ENCODE data around the gene ZNF541. TPM values are rescaled to one million over a fixed set of nuclear protein-coding genes. Genes with fewer than 3 reads are reported as not detected.
"Not testable (repeated sequence)": the region's sequence is repeated elsewhere in the genome, so short reads cannot be mapped to it uniquely, and the experiment has no call there.

Gene ZNF541
- total RNA-seq, 4 donors from 2014 or later = 0.17 to 0.23 (median 0.19) TPM; not detected in 1

DNA sequence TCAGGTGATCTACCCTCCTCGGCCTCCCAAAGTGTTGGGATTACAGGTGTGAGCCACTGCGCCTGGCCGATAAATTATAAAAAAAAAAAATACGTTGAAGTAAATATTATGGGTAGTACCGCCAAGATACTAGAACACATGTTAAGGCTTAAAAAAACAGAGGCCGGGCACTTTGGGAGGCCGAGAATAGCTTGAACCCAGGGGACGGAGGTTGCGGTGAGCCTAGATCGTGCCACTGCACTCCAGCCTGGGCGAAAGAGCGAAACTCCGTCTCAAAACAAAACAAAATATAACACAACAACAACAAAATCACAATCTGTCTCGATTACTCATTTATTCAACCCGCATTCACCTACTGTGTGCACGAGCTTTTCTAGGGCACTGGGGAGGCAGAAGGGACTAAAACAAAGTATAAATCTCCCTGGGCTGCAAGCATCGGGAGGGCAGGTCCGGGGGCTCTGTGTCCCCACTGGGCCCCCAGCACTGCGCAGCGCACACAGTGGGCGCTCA lies 34.7 kb upstream of the ZNF541 start:
- Histone ChIP-seq H3K9me3 (no peaks in the 10 kb centered on the region), H3K27me3 (no peaks in the 10 kb centered on the region), H3K27ac (replicated peaks in 1 of 4) (peak overlapping the region; percentile 97 to 100 (median 99)), H3K4me1 (peaks cover 28 to 42% (median 37%) of the 10 kb centered on the region in 4 donors), H3K36me3 (no peaks in the 10 kb centered on the region), H3K4me3 (peak overlapping the region; percentile 83 to 100 (median 92))
- 34% methylated on average over 20 of the region's 21 CpGs for WGBS
- DNase-seq (ENCODE audit: extremely low spot score) = no peak
- TF ChIP-seq POLR2A (IDR thresholded peaks at IDR 0.05; ENCODE audit: low read depth) = no peak
- TF ChIP-seq, protein P1, sequence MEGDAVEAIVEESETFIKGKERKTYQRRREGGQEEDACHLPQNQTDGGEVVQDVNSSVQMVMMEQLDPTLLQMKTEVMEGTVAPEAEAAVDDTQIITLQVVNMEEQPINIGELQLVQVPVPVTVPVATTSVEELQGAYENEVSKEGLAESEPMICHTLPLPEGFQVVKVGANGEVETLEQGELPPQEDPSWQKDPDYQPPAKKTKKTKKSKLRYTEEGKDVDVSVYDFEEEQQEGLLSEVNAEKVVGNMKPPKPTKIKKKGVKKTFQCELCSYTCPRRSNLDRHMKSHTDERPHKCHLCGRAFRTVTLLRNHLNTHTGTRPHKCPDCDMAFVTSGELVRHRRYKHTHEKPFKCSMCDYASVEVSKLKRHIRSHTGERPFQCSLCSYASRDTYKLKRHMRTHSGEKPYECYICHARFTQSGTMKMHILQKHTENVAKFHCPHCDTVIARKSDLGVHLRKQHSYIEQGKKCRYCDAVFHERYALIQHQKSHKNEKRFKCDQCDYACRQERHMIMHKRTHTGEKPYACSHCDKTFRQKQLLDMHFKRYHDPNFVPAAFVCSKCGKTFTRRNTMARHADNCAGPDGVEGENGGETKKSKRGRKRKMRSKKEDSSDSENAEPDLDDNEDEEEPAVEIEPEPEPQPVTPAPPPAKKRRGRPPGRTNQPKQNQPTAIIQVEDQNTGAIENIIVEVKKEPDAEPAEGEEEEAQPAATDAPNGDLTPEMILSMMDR (IDR thresholded peaks at IDR 0.05) = no peak
- no peak for TF ChIP-seq POLR2AphosphoS5 (IDR thresholded peaks at IDR 0.05)
- no peak for TF ChIP-seq EP300 (IDR thresholded peaks at IDR 0.05)
- intact Hi-C loops (cut with DNase I) = loop anchor here (2.0 to 5.0 kb wide), 2 partner anchors 89 to 90 kb away; partner anchors contain the start of gene NAPA

DNA sequence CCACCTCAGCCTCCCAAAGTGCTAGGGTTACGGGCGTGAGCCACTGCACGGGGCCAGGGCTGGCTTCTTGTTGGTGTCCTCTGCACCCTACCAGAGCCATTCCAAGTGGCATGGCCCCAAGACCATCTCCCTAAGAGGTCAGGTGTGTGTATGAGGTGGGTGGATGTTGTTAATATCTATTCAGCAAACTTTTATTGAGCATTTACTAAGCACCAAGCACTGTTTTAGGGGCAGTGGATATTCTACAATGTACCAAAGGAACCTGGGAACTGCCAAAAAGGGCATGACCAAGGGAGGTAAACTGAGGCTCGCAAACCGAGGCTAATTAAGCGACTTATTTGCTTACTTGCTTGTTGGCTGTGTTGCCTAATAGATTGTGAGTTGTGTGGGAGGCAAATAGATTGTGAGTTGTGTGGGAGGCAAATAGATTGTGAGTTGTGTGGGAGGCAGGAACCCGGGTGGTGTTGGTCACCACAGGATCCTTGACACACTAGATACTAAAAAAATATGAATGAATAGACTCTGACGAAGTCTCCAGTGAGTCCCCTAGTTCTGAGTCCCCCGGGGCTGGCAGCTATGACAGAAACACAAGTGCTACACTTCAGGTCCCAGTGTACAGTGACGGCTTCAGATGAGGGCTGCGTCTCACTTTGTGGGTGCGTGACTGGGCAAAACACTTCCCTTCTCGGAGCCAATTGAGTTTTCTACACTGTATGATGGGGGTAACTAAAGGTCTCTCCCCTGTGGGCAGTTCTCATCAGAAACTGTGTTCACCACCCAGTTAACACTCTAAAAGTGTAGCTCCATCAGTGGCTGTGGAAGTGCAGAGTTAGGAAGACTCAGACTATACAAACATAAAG lies 31.0 kb upstream of the ZNF541 start:
- DNase-seq (ENCODE audit: extremely low spot score) = no peak
- Histone ChIP-seq H3K9me3 (no peaks in the 10 kb centered on the region), H3K27me3 (no peaks in the 10 kb centered on the region), H3K36me3 (no peaks in the 10 kb centered on the region), H3K4me3 (no peak overlapping the region), H3K4me1 (peaks cover 17 to 33% (median 29%) of the 10 kb centered on the region in 4 donors), H3K27ac (replicated peaks in 1 of 4) (no peak overlapping the region)
- no peak for TF ChIP-seq POLR2A (IDR thresholded peaks at IDR 0.05; ENCODE audit: low read depth)
- 73% methylated on average over 10 of the region's 13 CpGs for WGBS
- intact Hi-C loops (cut with DNase I) = no loop called here

DNA sequence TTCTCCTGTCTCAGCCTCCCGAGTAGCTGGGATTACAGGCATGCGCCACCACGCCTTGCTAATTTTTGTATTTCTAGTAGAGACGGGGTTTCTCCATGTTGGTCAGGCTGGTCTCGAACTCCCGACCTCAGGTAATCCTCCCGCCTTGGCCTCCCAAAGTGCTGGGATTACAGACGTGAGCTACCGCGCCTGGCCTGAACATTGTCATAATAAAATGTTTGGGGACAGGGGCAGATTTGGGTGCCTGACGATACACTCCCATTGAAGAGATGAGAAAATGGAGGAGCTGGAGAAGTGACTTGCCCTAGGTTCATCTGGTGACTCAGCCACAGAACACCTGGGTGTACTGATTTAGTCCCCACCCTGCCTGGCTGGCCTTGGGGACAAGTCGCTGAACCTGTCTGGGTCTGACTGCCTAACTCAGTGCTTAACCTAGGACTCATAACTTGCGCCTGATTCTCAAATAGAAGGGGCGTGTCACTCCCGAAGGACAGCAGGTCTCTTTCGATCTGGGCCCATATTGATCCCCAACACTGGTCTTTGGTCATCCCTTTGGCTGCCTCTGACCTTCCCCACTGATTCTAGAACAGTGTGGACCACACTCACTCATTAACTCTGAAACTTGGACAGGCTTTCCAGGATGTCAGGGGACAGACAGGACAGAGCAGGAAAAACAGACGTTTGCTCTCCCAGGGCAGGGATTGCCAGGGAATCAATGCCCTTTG lies 28.4 kb upstream of the ZNF541 start:
- Histone ChIP-seq H3K4me3 (peak overlapping the region; percentile 57 to 71 (median 61)), H3K27me3 (no peaks in the 10 kb centered on the region), H3K27ac (replicated peaks in 1 of 4) (peak overlapping the region; percentile 87 to 91 (median 88)), H3K36me3 (no peaks in the 10 kb centered on the region), H3K4me1 (peaks cover 17 to 29% (median 27%) of the 10 kb centered on the region in 4 donors), H3K9me3 (no peaks in the 10 kb centered on the region)
- intact Hi-C loops (cut with DNase I) = no loop called here
- DNase-seq (ENCODE audit: extremely low spot score) = no peak
- no peak for TF ChIP-seq EP300 (IDR thresholded peaks at IDR 0.05)
- no peak for TF ChIP-seq POLR2AphosphoS5 (IDR thresholded peaks at IDR 0.05)
- no peak for TF ChIP-seq POLR2A (IDR thresholded peaks at IDR 0.05; ENCODE audit: low read depth)
- TF ChIP-seq, protein P1 (IDR thresholded peaks at IDR 0.05) = no peak
- WGBS = 70% methylated on average over 17 of the region's 17 CpGs

DNA sequence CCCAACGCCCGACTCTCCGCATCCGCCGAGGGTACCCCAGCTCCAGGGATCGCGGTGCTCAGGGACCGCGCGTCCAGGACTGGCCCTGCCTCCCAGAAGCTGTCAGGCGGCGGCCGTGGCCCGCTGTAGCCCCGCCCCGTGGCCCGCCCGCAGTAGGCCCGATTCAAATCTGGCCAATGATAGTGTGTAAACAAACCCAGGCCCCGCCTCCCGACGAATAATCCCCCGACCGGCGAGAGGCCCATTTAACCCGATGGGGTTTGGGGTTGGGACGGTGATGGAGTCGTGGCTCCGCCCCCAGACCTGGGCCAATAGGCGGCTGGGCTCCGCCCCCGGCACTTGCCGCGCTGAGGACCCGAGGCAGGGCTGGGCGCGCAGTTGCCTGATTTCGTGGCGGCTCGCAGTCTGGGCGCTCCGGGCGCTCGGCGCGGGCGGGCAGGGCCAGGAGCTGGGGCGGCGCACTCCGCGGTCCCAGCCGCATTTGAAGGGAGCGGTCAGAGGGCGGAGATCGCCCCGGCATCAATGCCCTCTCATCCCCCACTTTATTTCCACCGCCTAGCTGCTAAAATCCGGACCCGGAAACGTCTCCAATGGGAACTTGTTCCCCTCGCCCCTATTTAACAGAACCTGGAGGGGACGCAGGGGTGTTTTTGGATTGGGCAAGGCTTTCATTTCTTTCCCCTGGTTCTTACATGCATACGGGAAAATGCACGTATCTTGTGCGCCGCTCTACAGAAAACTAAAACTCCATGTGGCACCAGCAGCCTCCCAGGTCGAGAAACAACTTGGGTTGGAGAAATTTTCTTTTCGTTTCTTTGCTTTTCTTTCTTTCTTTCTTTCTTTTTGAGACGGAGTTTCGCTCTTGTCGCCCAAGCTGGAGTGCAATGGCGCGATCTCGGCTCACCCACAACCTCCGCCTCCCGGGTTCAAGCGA lies 27.6 kb upstream of the ZNF541 start:
- DNase-seq (ENCODE audit: extremely low spot score) = peak; percentile 100
- H3K27me3 ChIP-seq = no peaks in the 10 kb centered on the region
- 8% methylated on average over 33 of the region's 77 CpGs for WGBS
- H3K9me3 ChIP-seq = no peaks in the 10 kb centered on the region
- H3K27ac ChIP-seq (replicated peaks in 1 of 4) = peak overlapping the region; percentile 87 to 91 (median 88)
- intact Hi-C loops (cut with DNase I) = no loop called here
- H3K4me1 ChIP-seq = peaks cover 17 to 29% (median 27%) of the 10 kb centered on the region in 4 donors
- H3K4me3 ChIP-seq = peak overlapping the region; percentile 57 to 71 (median 61)
- no peaks in the 10 kb centered on the region for H3K36me3 ChIP-seq
- TF ChIP-seq, protein P1 (IDR thresholded peaks at IDR 0.05) = peak in 1 of 3 experiments; percentile 5
- TF ChIP-seq POLR2A (IDR thresholded peaks at IDR 0.05; ENCODE audit: low read depth) (peak; percentile 85), POLR2AphosphoS5 (IDR thresholded peaks at IDR 0.05) (peak; percentile 91 to 99), EP300 (IDR thresholded peaks at IDR 0.05) (no peak)

DNA sequence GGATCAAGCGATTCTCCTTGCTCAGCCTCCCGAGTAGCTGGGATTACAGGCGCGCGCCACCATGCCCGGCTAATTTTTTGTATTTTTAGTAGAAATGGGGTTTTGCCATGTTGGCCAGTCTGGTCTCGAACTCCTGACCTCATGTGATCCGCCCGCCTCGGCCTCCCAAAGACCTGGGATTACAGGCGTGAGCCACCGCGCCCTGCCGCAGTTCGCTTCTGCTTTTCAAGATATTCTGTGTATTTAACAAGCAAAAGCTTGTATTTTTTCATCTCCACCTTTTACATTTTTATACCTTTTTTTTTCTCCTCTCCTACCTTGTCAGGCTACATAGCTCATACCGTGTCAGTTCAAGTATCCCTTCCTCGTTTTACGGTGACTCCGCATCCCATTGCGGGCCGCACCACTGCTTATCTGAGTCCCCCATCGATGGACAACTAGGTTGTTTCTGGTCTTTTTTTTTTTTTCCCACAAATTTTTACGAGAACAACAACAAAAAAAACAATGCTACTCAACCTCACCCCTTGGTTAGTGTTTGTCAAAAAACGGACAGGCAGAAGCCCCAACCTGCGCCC lies 26.8 kb upstream of the ZNF541 start:
- Histone ChIP-seq H3K27ac (replicated peaks in 1 of 4) (peak overlapping the region; percentile 87 to 88 (median 88)), H3K4me3 (peak overlapping the region; percentile 57 to 71 (median 61)), H3K4me1 (peaks cover 17 to 29% (median 27%) of the 10 kb centered on the region in 4 donors)
- not testable (repeated sequence) for H3K36me3 ChIP-seq; DNase-seq (ENCODE audit: extremely low spot score); H3K27me3 ChIP-seq; H3K9me3 ChIP-seq
- intact Hi-C loops (cut with DNase I) = loop anchor here (10.0 kb wide), 1 partner anchor 165 kb away; no protein-coding TSS in a partner anchor
- 35% methylated on average over 25 of the region's 25 CpGs for WGBS
